Activated CD8-positive, alpha-beta memory T cell treated with anti-CD3 and anti-CD28 coated beads, Interleukin-2, amount 50 U/mL, for 24 hours (primary cell): ENCODE data around the gene ZNF280D.

Source experiments
- DNase-seq: peaks from one replicate; pipeline ENCODE4 v3.0.0-alpha.2; 2020; ENCODE audit errors: extremely low read depth

The ZNF280D gene

GRCh38 chr15:56744701-56745683, 11.7 kb upstream of the ZNF280D start:
- DNase-seq: no peak

- DNase-seq: no peak
Measured at GRCh38 chr15:56741541-56741940, 8.2 kb upstream of the ZNF280D start.

GRCh38 chr15:56739964-56740640, 6.8 kb upstream of the ZNF280D start:
- no peak for DNase-seq

GRCh38 chr15:56739474-56739873, 6.2 kb upstream of the ZNF280D start:
- DNase-seq: no peak

GRCh38 chr15:56737791-56738190, 4.5 kb upstream of the ZNF280D start:
- DNase-seq: no peak

GRCh38 chr15:56736881-56737707, 3.8 kb upstream of the ZNF280D start:
- DNase-seq: no peak

- DNase-seq: no peak
Measured at GRCh38 chr15:56736308-56736707, 3.0 kb upstream of the ZNF280D start.

GRCh38 chr15:56735589-56735988, 2.3 kb upstream of the ZNF280D start:
- no peak for DNase-seq

GRCh38 chr15:56734013-56734635, 815 bp upstream of the ZNF280D start:
- DNase-seq: no peak

- no peak for DNase-seq
Measured at GRCh38 chr15:56732886-56733135, 498 bp downstream of the ZNF280D start.

- no peak for DNase-seq
Measured at GRCh38 chr15:56732135-56732885, 999 bp downstream of the ZNF280D start.

GRCh38 chr15:56731548-56731947, 1.8 kb downstream of the ZNF280D start:
- DNase-seq: no peak

GRCh38 chr15:56729561-56729960, 3.7 kb downstream of the ZNF280D start:
- no peak for DNase-seq

GRCh38 chr15:56725386-56725785, 7.9 kb downstream of the ZNF280D start:
- no peak for DNase-seq

GRCh38 chr15:56724232-56724631, 9.1 kb downstream of the ZNF280D start:
- no peak for DNase-seq

- no peak for DNase-seq
Measured at GRCh38 chr15:56723787-56724186, 9.5 kb downstream of the ZNF280D start.

GRCh38 chr15:56719774-56720555, 13.3 kb downstream of the ZNF280D start:
- DNase-seq: no peak

GRCh38 chr15:56719021-56719612, 14.2 kb downstream of the ZNF280D start:
- no peak for DNase-seq

GRCh38 chr15:56718560-56718959, 14.7 kb downstream of the ZNF280D start:
- DNase-seq: no peak

- DNase-seq: no peak
Measured at GRCh38 chr15:56716334-56716733, 17.0 kb downstream of the ZNF280D start.
